GM12865 (cell line): ENCODE data around the gene ARMC2.
A peak's percentile ranks its signal among the peaks of the same experiment; 100 is the strongest.
"Not testable (repeated sequence)": the region's sequence is repeated elsewhere in the genome, so short reads cannot be mapped to it uniquely, and the experiment has no call there.

Experiments
- DNase-seq: peaks from one replicate; pipeline ENCODE4 v3.0.0; 2010; ENCODE audit warnings: low read depth
- H3K4me3 ChIP-seq: 2 replicates; pipeline ENCODE4 v1.5.1; 2011; ENCODE audit warnings: mild to moderate bottlenecking, low read depth, low read length, control low read depth
- TF ChIP-seq, protein P1 (sequence below): IDR thresholded peaks from 2 replicates; pipeline ENCODE4 v1.5.1; 2011; ENCODE audit warnings: low read length, control low read depth, low read depth, inconsistent platforms; ENCODE audit not compliant: insufficient read depth; ENCODE audit errors: missing control alignments

Gene ARMC2

DNA sequence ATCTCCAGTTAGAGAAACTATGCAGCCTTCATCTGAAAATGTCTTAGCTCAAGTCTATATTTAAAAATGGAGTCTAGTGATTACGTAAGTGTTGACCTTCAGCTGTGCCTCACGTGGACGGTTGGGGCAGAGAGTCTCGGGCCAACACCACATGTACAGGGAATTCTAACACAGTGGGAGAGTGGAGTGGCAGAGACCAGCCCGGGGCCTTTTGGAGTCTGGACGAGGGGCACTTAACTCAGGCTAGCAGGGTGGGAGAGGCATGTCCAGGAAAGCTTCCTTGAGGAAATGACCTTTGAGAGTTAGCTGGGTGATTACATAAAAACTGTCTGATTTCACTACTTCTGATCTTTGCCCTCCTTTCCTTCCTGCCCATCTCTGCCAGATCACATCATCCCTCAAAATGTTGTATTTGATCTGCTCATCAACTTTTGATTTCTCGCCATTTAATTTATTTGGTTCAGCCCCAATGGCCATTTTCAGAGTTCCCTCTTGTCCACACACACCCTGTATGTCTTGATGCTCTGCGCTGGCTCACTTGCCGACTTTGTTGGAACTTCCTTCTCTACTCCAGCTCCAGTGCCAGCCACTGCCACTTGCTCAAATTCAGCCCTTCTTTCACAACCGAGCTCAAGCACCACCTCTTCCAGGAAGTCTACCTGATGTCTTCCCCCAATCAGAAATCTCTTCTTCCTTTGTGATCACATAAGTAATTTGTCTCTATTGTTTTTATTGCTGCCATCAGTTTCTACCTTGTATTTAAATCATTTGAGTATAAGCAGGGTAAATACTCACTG lies 2.6 kb downstream of the ARMC2 start:
- H3K4me3 ChIP-seq, result no peak overlapping the region
- TF ChIP-seq, protein P1, sequence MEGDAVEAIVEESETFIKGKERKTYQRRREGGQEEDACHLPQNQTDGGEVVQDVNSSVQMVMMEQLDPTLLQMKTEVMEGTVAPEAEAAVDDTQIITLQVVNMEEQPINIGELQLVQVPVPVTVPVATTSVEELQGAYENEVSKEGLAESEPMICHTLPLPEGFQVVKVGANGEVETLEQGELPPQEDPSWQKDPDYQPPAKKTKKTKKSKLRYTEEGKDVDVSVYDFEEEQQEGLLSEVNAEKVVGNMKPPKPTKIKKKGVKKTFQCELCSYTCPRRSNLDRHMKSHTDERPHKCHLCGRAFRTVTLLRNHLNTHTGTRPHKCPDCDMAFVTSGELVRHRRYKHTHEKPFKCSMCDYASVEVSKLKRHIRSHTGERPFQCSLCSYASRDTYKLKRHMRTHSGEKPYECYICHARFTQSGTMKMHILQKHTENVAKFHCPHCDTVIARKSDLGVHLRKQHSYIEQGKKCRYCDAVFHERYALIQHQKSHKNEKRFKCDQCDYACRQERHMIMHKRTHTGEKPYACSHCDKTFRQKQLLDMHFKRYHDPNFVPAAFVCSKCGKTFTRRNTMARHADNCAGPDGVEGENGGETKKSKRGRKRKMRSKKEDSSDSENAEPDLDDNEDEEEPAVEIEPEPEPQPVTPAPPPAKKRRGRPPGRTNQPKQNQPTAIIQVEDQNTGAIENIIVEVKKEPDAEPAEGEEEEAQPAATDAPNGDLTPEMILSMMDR, result no peak
- no peak for DNase-seq

DNA sequence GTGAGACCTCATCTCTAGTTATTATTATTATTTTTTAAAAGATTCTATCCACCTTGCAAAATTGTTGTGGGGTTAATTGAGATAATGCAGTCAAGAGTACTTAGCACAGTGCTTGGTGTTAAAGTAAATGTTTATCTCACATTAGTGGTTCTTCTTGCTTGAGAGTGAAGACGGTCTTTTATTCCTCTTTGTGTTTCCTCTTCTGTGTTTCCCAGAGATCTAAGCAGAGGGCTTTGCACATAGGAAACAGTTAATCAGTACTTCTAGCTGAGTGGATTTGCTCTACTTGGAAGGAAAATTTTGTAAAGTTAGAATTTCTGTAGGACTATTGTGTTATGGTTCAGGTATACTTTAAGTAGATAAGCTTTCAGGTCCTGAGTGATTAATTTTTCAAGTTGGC lies 3.5 kb downstream of the ARMC2 start:
- no peak for DNase-seq
- no peak overlapping the region for H3K4me3 ChIP-seq
- TF ChIP-seq, protein P1, result no peak

DNA sequence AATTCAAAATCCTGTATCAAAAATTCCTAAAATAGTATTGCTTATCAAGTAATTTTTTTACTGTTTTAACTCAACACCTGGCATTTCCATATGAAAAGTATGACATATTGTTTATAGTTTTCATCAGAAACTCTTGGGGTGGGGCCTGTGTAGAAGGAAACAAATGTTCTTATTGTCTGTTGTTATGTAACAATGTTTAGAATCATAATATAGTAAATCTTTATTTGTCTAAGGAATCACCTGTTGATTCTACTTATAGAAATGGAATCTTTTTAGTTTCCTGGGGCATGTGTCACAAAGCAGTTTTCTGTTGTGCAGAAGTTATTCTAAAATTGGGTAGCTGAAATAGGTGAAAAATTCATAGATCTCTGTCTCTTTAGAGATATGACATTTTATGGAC lies 4.9 kb downstream of the ARMC2 start:
- no peak for DNase-seq
- TF ChIP-seq, protein P1, result no peak
- H3K4me3 ChIP-seq, result no peak overlapping the region

DNA sequence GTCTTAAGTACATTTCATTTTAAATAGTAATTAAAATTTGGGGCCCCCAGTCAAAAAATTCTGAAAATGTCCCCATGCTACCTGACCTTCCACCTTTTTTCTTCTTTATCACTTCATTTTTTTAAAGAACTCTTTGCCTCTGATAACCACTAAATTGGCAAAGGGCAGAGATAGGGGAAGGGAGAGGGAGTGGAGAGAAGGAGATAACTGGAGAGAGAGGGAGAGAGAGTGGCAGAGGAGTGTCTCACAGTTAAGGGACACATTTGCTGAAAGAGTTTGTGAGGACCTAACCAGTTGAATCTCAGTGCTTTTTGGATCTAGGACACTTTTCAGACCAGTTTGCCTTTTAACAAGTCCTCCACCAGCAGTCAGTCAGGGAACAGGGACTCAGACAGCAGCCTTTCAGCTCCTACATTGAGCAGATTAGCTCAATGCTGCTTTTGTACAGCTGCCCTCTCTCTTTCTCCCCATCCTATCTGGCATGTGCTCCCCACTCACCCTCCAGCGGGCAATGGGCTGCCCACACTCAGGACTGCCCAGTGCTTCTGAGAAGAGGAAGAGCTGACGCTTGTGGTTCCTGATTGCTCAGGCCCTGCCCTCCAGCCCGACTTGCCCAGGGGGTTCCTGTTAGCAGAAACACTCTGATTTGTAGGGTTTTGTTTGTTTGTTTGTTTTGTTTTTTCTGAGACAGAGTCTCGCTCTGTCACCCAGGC lies 14.4 kb downstream of the ARMC2 start:
- TF ChIP-seq, protein P1, result no peak

DNA sequence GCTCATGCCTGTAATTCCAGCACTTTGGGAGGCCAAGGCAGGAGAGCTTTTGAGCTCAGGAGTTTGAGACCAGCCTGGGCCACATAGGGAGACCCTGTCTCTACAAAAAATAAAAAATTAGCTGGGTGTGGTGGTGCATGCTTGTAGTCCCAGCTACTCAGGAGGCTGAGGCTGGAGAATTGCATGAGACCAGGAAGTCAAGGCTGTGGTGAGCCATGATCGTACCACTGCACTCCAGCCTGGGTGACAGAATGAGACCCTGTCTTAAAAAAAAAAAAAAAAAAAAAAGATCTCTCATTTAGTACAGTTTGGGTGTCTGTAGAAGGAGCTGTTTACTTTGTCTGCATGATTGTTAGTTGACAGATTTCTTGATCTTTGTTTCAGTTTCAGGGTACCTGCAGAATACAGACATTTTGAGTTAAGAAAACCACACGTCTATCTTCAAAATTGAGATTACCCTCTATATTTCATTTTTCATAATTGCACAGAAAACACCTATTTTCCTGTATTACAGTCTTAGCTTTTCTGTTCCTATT lies 17.6 kb downstream of the ARMC2 start:
- DNase-seq, result peak; percentile 30
- not testable (repeated sequence) for H3K4me3 ChIP-seq

More for the DNA sequence above, 14.4 kb downstream of the ARMC2 start:
- no peak for DNase-seq
- H3K4me3 ChIP-seq, result no peak overlapping the region

DNA sequence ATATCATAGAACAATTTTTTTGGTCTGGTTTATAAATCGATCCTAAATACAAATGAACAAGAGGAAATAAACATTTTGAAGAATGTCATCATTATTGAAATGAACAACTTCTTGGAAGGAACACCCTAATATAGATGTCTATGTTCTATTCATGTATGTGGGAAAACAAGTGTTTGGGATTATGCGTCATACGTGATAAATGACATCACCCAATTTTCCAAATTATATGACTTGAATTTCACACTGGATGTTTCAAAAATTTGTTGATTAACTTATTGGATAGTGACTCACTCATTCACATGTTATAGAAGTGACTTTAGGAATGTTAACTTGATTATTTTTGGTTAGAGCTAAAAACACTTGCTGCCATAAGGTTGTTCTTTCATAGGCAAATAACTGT lies 18.6 kb downstream of the ARMC2 start:
- H3K4me3 ChIP-seq, result no peak overlapping the region
- no peak for DNase-seq
- TF ChIP-seq, protein P1, result no peak

DNA sequence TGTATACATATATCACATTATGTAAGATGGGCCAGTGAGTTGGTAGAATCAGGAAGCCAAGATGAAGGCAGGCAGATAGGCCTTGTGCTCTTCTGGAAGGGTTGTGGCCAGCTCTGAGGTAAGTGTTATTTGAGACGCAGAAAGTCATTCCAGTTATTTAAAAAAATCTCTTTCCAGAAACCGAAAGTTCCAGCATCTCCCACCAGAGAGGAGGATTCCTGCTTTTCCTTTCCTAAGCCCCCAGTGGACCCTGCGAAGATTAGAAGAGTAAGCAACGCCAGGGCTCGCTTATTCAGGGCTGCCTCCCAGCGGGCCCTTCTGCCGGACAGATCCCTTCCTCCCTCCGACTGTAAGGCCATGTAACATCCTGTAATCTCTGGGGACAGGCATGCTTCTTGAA lies 20.4 kb downstream of the ARMC2 start:
- no peak for DNase-seq
- TF ChIP-seq, protein P1, result no peak
- no peak overlapping the region for H3K4me3 ChIP-seq
